DND-41 (cell line): ENCODE data around the gene PCGF3.

Experiments used
- EZH2 ChIP-seq: IDR thresholded peaks from 3 replicates; pipeline ENCODE4 v1.6.1; 2012; ENCODE audit warnings: borderline replicate concordance, low read depth, mild to moderate bottlenecking, moderate library complexity, low read length, inconsistent platforms; ENCODE audit not compliant: severe bottlenecking
- TF ChIP-seq, protein P1 (sequence below): IDR thresholded peaks from 2 replicates; pipeline ENCODE4 v1.5.1; 2012; ENCODE audit warnings: borderline replicate concordance, low read length, moderate library complexity, mild to moderate bottlenecking; ENCODE audit not compliant: poor library complexity, severe bottlenecking; ENCODE audit errors: extremely low read depth

GRCh38 chr4:732486-732885 lies 26.9 kb downstream of the PCGF3 start:
- TF ChIP-seq, protein P1, sequence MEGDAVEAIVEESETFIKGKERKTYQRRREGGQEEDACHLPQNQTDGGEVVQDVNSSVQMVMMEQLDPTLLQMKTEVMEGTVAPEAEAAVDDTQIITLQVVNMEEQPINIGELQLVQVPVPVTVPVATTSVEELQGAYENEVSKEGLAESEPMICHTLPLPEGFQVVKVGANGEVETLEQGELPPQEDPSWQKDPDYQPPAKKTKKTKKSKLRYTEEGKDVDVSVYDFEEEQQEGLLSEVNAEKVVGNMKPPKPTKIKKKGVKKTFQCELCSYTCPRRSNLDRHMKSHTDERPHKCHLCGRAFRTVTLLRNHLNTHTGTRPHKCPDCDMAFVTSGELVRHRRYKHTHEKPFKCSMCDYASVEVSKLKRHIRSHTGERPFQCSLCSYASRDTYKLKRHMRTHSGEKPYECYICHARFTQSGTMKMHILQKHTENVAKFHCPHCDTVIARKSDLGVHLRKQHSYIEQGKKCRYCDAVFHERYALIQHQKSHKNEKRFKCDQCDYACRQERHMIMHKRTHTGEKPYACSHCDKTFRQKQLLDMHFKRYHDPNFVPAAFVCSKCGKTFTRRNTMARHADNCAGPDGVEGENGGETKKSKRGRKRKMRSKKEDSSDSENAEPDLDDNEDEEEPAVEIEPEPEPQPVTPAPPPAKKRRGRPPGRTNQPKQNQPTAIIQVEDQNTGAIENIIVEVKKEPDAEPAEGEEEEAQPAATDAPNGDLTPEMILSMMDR, result no peak
- no peak for TF ChIP-seq EZH2
